HepG2 (cell line): Measurements from ENCODE around the gene COX4I1. TPM values are rescaled to one million over a fixed set of nuclear protein-coding genes. Genes with fewer than 3 reads are reported as not detected.

Experiments
- CBX5 ChIP-seq: sonication (generic); formaldehyde crosslinking; IDR thresholded peaks from 2 replicates; pipeline ENCODE4 v1.4.0; 2020; ENCODE audit warnings: missing genetic modification reagents, borderline replicate concordance
- MTA1 ChIP-seq: sonication (generic); formaldehyde crosslinking; IDR thresholded peaks from 2 replicates; pipeline ENCODE4 v1.4.0; 2020; ENCODE audit warnings: missing genetic modification reagents, mild to moderate bottlenecking, borderline replicate concordance
- SNAPC2 ChIP-seq: sonication (generic); formaldehyde crosslinking; IDR thresholded peaks from 2 replicates; pipeline ENCODE4 v1.8.1; 2022; ENCODE audit warnings: mild to moderate bottlenecking, missing genetic modification reagents
- TAF1 ChIP-seq: sonication (generic); formaldehyde crosslinking; IDR thresholded peaks from 2 replicates; pipeline ENCODE4 v1.4.0; 2020; ENCODE audit warnings: missing genetic modification reagents
- TP53 ChIP-seq: sonication (generic); formaldehyde crosslinking; conservative IDR thresholded peaks from 2 replicates; pipeline ENCODE4 v1.4.0; 2020; ENCODE audit warnings: missing genetic modification reagents
- ZSCAN20 ChIP-seq: sonication (generic); formaldehyde crosslinking; IDR thresholded peaks from 2 replicates; pipeline ENCODE4 v1.4.0; 2020; ENCODE audit warnings: missing genetic modification reagents, mild to moderate bottlenecking, borderline replicate concordance
- ZZZ3 ChIP-seq: sonication (generic); formaldehyde crosslinking; IDR thresholded peaks from 2 replicates; pipeline ENCODE4 v1.4.0; 2020; ENCODE audit warnings: missing genetic modification reagents, mild to moderate bottlenecking, borderline replicate concordance
- polyA plus RNA-seq, 8 experiments: library from polyadenylated mRNA; depleted of rRNA in 3 of 8; stranded (reverse) in 7 of 8; unstranded in 1 of 8; fragments of >200 nt; fragmentation: Illumina TruSeq in 4 of 8; extraction: Trizol in 4 of 8; gene quantifications; 2 replicates each; pipeline versions ENCODE4 v1.2.1 to v1.2.3, GENCODE V29; 2011 to 2016; ENCODE audit warnings: low read depth in 4 of 8, missing spikeins in 1 of 8, mixed read lengths in 1 of 8; ENCODE audit not compliant: insufficient read depth in 1 of 8
- total RNA-seq, 5 experiments: library from RNA; depleted of rRNA; stranded (reverse); fragments of >200 nt; fragmentation: Illumina TruSeq; extraction: Trizol; gene quantifications; 2 replicates each; pipeline ENCODE4 v1.2.3, GENCODE V29; 2016; ENCODE audit warnings: low read depth in 1 of 5
- TF ChIP-seq, protein P1 (sequence below), 2 experiments: fragments of 450-650 bp in 1 of 2; sonication (generic) in 1 of 2; formaldehyde crosslinking; IDR thresholded peaks; 2 replicates each; pipeline versions ENCODE4 v1.5.0 to v1.8.0; 2020 to 2022; ENCODE audit warnings: mild to moderate bottlenecking in 1 of 2, missing genetic modification reagents in 1 of 2
- TF ChIP-seq, protein P2 (sequence below): sonication (generic); formaldehyde crosslinking; IDR thresholded peaks from 2 replicates; pipeline ENCODE4 v1.5.0; 2020; ENCODE audit warnings: mild to moderate bottlenecking, missing genetic modification reagents, borderline replicate concordance
- TF ChIP-seq, protein P3 (sequence below): sonication (generic); formaldehyde crosslinking; IDR thresholded peaks from 2 replicates; pipeline ENCODE4 v1.4.0; 2020; ENCODE audit warnings: missing genetic modification reagents
- TF ChIP-seq, protein P4 (sequence below): sonication (generic); formaldehyde crosslinking; IDR thresholded peaks from 2 replicates; pipeline ENCODE4 v1.4.0; 2020; ENCODE audit warnings: missing genetic modification reagents

COX4I1 gene
- total and polyA plus RNA-seq, 2 of the 13 experiments (the other 11 are each of a cell fraction or from before 2014, with no cell fraction given): 658 to 902 TPM

DNA sequence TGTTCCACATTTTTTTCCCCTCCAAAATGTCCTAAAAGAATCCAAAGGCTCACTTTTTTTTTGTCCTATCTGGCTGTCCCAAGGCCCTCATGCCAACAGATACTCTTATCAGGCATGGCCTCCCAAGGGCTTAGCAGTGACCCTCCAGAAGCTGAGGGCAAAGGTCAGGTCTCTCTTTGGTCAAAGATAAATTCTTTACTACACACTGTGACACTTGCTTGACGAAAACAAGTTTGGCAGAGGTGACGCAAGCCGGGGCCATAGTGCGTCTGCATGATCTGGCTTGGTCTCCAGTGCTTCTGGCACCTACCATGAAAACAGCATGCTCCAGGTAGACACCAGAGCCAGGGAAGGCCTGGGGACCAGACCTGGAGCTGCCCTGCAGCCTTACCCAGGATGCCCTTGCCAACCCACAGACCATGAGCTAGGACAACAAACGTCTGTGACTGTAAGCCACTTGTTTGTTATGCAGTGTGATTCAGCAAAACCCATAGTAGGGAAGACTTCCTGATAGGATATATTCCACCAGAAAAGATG, 50.9 kb downstream of the COX4I1 start (continued):
- TF ChIP-seq, protein P1, sequence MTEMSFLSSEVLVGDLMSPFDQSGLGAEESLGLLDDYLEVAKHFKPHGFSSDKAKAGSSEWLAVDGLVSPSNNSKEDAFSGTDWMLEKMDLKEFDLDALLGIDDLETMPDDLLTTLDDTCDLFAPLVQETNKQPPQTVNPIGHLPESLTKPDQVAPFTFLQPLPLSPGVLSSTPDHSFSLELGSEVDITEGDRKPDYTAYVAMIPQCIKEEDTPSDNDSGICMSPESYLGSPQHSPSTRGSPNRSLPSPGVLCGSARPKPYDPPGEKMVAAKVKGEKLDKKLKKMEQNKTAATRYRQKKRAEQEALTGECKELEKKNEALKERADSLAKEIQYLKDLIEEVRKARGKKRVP (CRISPR knock-in tag; IDR thresholded peaks at IDR 0.05): peak in 1 of 2 experiments; percentile 90; a peak in 2 of 4 replicates
- TF ChIP-seq SNAPC2 (CRISPR knock-in tag): no peak
- TF ChIP-seq, protein P2, sequence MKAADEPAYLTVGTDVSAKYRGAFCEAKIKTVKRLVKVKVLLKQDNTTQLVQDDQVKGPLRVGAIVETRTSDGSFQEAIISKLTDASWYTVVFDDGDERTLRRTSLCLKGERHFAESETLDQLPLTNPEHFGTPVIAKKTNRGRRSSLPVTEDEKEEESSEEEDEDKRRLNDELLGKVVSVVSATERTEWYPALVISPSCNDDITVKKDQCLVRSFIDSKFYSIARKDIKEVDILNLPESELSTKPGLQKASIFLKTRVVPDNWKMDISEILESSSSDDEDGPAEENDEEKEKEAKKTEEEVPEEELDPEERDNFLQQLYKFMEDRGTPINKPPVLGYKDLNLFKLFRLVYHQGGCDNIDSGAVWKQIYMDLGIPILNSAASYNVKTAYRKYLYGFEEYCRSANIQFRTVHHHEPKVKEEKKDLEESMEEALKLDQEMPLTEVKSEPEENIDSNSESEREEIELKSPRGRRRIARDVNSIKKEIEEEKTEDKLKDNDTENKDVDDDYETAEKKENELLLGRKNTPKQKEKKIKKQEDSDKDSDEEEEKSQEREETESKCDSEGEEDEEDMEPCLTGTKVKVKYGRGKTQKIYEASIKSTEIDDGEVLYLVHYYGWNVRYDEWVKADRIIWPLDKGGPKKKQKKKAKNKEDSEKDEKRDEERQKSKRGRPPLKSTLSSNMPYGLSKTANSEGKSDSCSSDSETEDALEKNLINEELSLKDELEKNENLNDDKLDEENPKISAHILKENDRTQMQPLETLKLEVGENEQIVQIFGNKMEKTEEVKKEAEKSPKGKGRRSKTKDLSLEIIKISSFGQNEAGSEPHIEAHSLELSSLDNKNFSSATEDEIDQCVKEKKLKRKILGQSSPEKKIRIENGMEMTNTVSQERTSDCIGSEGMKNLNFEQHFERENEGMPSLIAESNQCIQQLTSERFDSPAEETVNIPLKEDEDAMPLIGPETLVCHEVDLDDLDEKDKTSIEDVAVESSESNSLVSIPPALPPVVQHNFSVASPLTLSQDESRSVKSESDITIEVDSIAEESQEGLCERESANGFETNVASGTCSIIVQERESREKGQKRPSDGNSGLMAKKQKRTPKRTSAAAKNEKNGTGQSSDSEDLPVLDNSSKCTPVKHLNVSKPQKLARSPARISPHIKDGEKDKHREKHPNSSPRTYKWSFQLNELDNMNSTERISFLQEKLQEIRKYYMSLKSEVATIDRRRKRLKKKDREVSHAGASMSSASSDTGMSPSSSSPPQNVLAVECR: peak; percentile 63; the same call in 1 of the 2 replicates
- TF ChIP-seq MTA1 (CRISPR knock-in tag): peak; percentile 64; the same call in 1 of the 2 replicates
- TF ChIP-seq TP53 (CRISPR knock-in tag): no peak
- TF ChIP-seq, protein P3, sequence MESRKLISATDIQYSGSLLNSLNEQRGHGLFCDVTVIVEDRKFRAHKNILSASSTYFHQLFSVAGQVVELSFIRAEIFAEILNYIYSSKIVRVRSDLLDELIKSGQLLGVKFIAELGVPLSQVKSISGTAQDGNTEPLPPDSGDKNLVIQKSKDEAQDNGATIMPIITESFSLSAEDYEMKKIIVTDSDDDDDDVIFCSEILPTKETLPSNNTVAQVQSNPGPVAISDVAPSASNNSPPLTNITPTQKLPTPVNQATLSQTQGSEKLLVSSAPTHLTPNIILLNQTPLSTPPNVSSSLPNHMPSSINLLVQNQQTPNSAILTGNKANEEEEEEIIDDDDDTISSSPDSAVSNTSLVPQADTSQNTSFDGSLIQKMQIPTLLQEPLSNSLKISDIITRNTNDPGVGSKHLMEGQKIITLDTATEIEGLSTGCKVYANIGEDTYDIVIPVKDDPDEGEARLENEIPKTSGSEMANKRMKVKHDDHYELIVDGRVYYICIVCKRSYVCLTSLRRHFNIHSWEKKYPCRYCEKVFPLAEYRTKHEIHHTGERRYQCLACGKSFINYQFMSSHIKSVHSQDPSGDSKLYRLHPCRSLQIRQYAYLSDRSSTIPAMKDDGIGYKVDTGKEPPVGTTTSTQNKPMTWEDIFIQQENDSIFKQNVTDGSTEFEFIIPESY (CRISPR knock-in tag): 0 out of 2 replicates have a peak, but pooled peaks have one; percentile 29
- no peak for TF ChIP-seq ZZZ3 (CRISPR knock-in tag)
- TF ChIP-seq, protein P4, sequence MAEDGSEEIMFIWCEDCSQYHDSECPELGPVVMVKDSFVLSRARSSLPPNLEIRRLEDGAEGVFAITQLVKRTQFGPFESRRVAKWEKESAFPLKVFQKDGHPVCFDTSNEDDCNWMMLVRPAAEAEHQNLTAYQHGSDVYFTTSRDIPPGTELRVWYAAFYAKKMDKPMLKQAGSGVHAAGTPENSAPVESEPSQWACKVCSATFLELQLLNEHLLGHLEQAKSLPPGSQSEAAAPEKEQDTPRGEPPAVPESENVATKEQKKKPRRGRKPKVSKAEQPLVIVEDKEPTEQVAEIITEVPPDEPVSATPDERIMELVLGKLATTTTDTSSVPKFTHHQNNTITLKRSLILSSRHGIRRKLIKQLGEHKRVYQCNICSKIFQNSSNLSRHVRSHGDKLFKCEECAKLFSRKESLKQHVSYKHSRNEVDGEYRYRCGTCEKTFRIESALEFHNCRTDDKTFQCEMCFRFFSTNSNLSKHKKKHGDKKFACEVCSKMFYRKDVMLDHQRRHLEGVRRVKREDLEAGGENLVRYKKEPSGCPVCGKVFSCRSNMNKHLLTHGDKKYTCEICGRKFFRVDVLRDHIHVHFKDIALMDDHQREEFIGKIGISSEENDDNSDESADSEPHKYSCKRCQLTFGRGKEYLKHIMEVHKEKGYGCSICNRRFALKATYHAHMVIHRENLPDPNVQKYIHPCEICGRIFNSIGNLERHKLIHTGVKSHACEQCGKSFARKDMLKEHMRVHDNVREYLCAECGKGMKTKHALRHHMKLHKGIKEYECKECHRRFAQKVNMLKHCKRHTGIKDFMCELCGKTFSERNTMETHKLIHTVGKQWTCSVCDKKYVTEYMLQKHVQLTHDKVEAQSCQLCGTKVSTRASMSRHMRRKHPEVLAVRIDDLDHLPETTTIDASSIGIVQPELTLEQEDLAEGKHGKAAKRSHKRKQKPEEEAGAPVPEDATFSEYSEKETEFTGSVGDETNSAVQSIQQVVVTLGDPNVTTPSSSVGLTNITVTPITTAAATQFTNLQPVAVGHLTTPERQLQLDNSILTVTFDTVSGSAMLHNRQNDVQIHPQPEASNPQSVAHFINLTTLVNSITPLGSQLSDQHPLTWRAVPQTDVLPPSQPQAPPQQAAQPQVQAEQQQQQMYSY (CRISPR knock-in tag): 0 out of 2 replicates have a peak, but pooled peaks have one; percentile 1
- TF ChIP-seq CBX5: peak; percentile 34; the same call in 1 of the 2 replicates
- no peak for TF ChIP-seq TAF1 (CRISPR knock-in tag)
- TF ChIP-seq ZSCAN20 (CRISPR knock-in tag): no peak
